GM23338 (cell line): ENCODE data around the gene LIFR. TPM values are rescaled to one million over a fixed set of nuclear protein-coding genes. Genes with fewer than 3 reads are reported as not detected.

ENCODE experiments used
- ATAC-seq: fragments of 200-7000 bp; cut with Tn5 transposase; 3 replicates; pipeline ENCODE4 v1.9.1; 2020
- DNase-seq: peaks from one replicate; pipeline ENCODE4 v3.0.0-alpha.2; 2015; ENCODE audit warnings: low spot score
- H2AFZ ChIP-seq: fragments of 200-600 bp; sonication (generic); 2 replicates; pipeline ENCODE4 v1.8.0; 2016; ENCODE audit warnings: antibody characterized with exemption, mild to moderate bottlenecking, moderate library complexity
- H3F3A ChIP-seq: fragments of 200-600 bp; sonication (generic); replicated peaks from 2 replicates; pipeline ENCODE4 v1.8.0; 2017; ENCODE audit warnings: antibody characterized with exemption, mixed run types, low read depth
- H3K27ac ChIP-seq: fragments of 200-600 bp; sonication (generic); 2 replicates; pipeline ENCODE4 v1.6.1; 2016; ENCODE audit warnings: low read depth
- H3K27me3 ChIP-seq: fragments of 200-600 bp; sonication (generic); 2 replicates; pipeline ENCODE4 v1.8.0; 2016; ENCODE audit warnings: mild to moderate bottlenecking, mixed run types, moderate library complexity; ENCODE audit not compliant: insufficient read depth
- H3K36me3 ChIP-seq: fragments of 200-600 bp; sonication (generic); 2 replicates; pipeline ENCODE4 v1.8.0; 2016; ENCODE audit warnings: mild to moderate bottlenecking; ENCODE audit not compliant: insufficient read depth
- H3K4me1 ChIP-seq: fragments of 200-600 bp; sonication (generic); 2 replicates; pipeline ENCODE4 v1.8.0; 2016; ENCODE audit warnings: mild to moderate bottlenecking, moderate library complexity; ENCODE audit not compliant: insufficient read depth
- H3K4me2 ChIP-seq: fragments of 200-600 bp; sonication (generic); 2 replicates; pipeline ENCODE4 v1.7.1; 2017; ENCODE audit warnings: mixed run types
- H3K4me3 ChIP-seq: fragments of 200-600 bp; sonication (generic); 2 replicates; pipeline ENCODE4 v1.6.1; 2016; ENCODE audit warnings: mixed run types
- H3K79me2 ChIP-seq: fragments of 200-600 bp; sonication (generic); replicated peaks from 2 replicates; pipeline ENCODE4 v1.8.0; 2017; ENCODE audit warnings: mild to moderate bottlenecking; ENCODE audit not compliant: insufficient read depth
- H3K9me2 ChIP-seq: fragments of 200-600 bp; sonication (generic); 2 replicates; pipeline ENCODE4 v1.8.0; 2017; ENCODE audit not compliant: insufficient read depth
- H4K20me1 ChIP-seq: fragments of 200-600 bp; sonication (generic); replicated peaks from 2 replicates; pipeline ENCODE4 v1.8.0; 2017; ENCODE audit warnings: mild to moderate bottlenecking; ENCODE audit not compliant: insufficient read depth
- H3K27ac Mint-ChIP-seq: 2 replicates; pipeline ENCODE4 v1.8.0; 2020; ENCODE audit warnings: inconsistent platforms, mild to moderate bottlenecking, moderate library complexity, mixed read lengths
- H3K27me3 Mint-ChIP-seq: 3 replicates; pipeline ENCODE4 v1.8.0; 2022; ENCODE audit warnings: low read depth, mild to moderate bottlenecking, moderate library complexity, mixed read lengths, inconsistent platforms; ENCODE audit not compliant: insufficient read depth, poor library complexity
- H3K36me3 Mint-ChIP-seq: 3 replicates; pipeline ENCODE4 v1.8.0; 2021; ENCODE audit warnings: low read depth, mild to moderate bottlenecking, inconsistent platforms, moderate library complexity, mixed read lengths
- H3K4me1 Mint-ChIP-seq: 3 replicates; pipeline ENCODE4 v1.8.0; 2020; ENCODE audit warnings: mild to moderate bottlenecking, inconsistent platforms, mixed read lengths
- H3K4me3 Mint-ChIP-seq: 3 replicates; pipeline ENCODE4 v1.8.0; 2021; ENCODE audit warnings: moderate library complexity, mild to moderate bottlenecking, inconsistent platforms, mixed read lengths
- H3K9me3 Mint-ChIP-seq: 3 replicates; pipeline ENCODE4 v1.8.0; 2020; ENCODE audit warnings: moderate library complexity, mild to moderate bottlenecking, inconsistent platforms, mixed read lengths
- CREB1 ChIP-seq: fragments of 250-450 bp; sonication (Bioruptor Pico); IDR thresholded peaks from 2 replicates; pipeline ENCODE4 v1.5.0; 2020; ENCODE audit warnings: low read depth, mild to moderate bottlenecking, moderate library complexity
- EZH2 ChIP-seq: fragments of 200-600 bp; sonication (generic); IDR thresholded peaks from one replicate; pipeline ENCODE4 v1.8.0; 2017; ENCODE audit warnings: antibody characterized with exemption, mild to moderate bottlenecking, low read depth; ENCODE audit not compliant: unreplicated experiment
- JUNB ChIP-seq: IDR thresholded peaks from one replicate; pipeline ENCODE4 v1.6.1; 2016; ENCODE audit warnings: antibody characterized with exemption; ENCODE audit not compliant: unreplicated experiment
- NANOG ChIP-seq: IDR thresholded peaks from 2 replicates; pipeline ENCODE4 v1.6.1; 2016; ENCODE audit warnings: antibody characterized with exemption, borderline replicate concordance
- STAT1 ChIP-seq: IDR thresholded peaks from one replicate; pipeline ENCODE4 v1.6.1; 2016; ENCODE audit warnings: antibody characterized with exemption; ENCODE audit not compliant: unreplicated experiment
- ZNF114 ChIP-seq: fragments of 250-450 bp; sonication (Bioruptor Pico); IDR thresholded peaks from 2 replicates; pipeline ENCODE4 v1.5.0; 2020; ENCODE audit warnings: mild to moderate bottlenecking, moderate library complexity
- polyA plus RNA-seq: library from polyadenylated mRNA; unstranded; fragments of >200 nt; fragmentation: Nextera tagmentation; extraction: Ambion mirVana; gene quantifications from 2 replicates; pipeline ENCODE4 v1.2.1, GENCODE V29; 2016
- total RNA-seq: library from RNA; depleted of rRNA; stranded (reverse); fragments of >200 nt; shearing (Covaris generic); gene quantifications from 2 replicates; pipeline ENCODE4 v1.2.3, GENCODE V29; 2014
- TF ChIP-seq, protein P1 (sequence below), 2 experiments: fragments of 200-600 bp in 1 of 2; sonication (generic) in 1 of 2; conservative IDR thresholded peaks; 2 replicates each; pipeline versions ENCODE4 v1.5.1 to v1.6.1; 2016 to 2017; ENCODE audit warnings: antibody characterized with exemption in 2 of 2, low read depth in 2 of 2, mild to moderate bottlenecking in 2 of 2, moderate library complexity in 1 of 2
- TF ChIP-seq, protein P2 (sequence below): IDR thresholded peaks from 2 replicates; pipeline ENCODE4 v1.6.1; 2016; ENCODE audit warnings: antibody characterized with exemption

The LIFR gene
- total and polyA plus RNA-seq, 2 experiments from 2014 or later: 11.0 to 25.2 TPM

DNA sequence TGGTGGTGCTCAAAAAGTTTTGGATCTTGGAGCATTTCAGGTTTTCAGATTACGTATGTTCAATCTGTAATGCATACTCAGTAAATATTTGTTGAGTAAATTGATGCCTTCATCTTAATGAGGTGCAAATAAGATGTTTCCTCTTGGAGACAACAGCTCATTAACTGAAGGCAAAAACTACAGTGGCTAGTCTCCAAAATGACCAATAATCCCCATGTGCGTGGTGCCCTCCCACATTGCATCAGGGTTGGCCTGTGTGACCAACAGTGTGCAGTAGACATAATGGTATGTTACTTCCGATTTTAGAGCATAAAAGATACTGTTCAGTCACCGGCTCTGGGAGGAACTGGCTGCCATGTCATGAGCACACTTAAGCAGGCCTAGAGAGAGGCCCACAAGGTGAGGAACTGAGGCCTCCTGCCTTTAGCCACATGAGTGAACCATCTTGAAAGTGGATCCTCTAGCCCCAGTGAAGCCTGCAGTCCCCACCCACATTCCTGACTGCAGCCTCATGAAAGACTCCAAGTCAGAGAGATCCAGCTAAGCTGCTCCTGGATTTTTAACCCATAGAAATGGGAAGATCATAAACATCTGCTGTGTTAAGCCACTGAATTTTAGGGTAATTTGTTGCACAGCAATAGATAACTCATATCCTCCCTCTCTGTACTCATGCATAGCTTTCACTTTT is 55.7 kb downstream of the LIFR start:
- H3K4me3 Mint-ChIP-seq: no peak overlapping the region
- no peaks in the 10 kb centered on the region for H3K27me3 Mint-ChIP-seq
- TF ChIP-seq, protein P1, sequence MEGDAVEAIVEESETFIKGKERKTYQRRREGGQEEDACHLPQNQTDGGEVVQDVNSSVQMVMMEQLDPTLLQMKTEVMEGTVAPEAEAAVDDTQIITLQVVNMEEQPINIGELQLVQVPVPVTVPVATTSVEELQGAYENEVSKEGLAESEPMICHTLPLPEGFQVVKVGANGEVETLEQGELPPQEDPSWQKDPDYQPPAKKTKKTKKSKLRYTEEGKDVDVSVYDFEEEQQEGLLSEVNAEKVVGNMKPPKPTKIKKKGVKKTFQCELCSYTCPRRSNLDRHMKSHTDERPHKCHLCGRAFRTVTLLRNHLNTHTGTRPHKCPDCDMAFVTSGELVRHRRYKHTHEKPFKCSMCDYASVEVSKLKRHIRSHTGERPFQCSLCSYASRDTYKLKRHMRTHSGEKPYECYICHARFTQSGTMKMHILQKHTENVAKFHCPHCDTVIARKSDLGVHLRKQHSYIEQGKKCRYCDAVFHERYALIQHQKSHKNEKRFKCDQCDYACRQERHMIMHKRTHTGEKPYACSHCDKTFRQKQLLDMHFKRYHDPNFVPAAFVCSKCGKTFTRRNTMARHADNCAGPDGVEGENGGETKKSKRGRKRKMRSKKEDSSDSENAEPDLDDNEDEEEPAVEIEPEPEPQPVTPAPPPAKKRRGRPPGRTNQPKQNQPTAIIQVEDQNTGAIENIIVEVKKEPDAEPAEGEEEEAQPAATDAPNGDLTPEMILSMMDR (conservative IDR thresholded peaks at IDR 0.05; ENCODE audit: low read depth in 2 of 2): no peak
- TF ChIP-seq EZH2: no peak
- ATAC-seq (peak; percentile 54), DNase-seq (no peak)
- no peaks in the 10 kb centered on the region for H3K4me1 ChIP-seq
- no peak overlapping the region for H3K27ac Mint-ChIP-seq
- no peaks in the 10 kb centered on the region for H3K36me3 Mint-ChIP-seq
- H3K79me2 ChIP-seq: no peaks in the 10 kb centered on the region
- H3K27ac ChIP-seq: no peak overlapping the region
- no peaks in the 10 kb centered on the region for H4K20me1 ChIP-seq
- no peaks in the 10 kb centered on the region for H3K9me2 ChIP-seq
- H2AFZ ChIP-seq: no peak overlapping the region
- no peak overlapping the region for H3K4me2 ChIP-seq
- no peaks in the 10 kb centered on the region for H3K9me3 Mint-ChIP-seq
- no peaks in the 10 kb centered on the region for H3K27me3 ChIP-seq
- H3F3A ChIP-seq: no peaks in the 10 kb centered on the region
- H3K4me3 ChIP-seq: no peak overlapping the region
- H3K36me3 ChIP-seq: no peaks in the 10 kb centered on the region
- peaks cover 9% of the 10 kb centered on the region; the same call in 1 of the 3 replicates for H3K4me1 Mint-ChIP-seq

DNA sequence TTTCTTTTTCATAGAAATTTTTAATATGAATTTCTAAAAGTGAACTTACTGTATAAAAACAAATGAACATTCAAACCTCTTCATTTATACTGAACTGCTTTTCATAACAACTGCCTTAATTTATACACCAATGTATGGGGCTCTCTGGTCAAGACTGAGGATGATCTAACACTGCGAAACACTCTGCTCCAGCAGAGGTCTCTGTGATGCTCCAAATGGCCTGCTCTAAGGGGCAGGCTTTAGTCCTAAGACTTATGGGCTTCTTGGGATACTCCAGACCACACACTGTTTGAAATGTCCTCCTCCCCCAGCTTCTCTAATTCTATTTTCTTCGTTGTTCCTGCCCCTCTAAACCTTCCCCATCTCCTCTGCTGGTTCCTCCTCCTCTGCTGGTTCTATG is 58.5 kb downstream of the LIFR start:
- H3K9me3 Mint-ChIP-seq: no peaks in the 10 kb centered on the region
- Histone ChIP-seq H3K36me3 (no peaks in the 10 kb centered on the region), H3K4me3 (no peak overlapping the region), H3K9me2 (no peaks in the 10 kb centered on the region), H3K79me2 (no peaks in the 10 kb centered on the region), H3K27me3 (no peaks in the 10 kb centered on the region), H2AFZ (no peak overlapping the region), H3K4me1 (no peaks in the 10 kb centered on the region), H4K20me1 (no peaks in the 10 kb centered on the region; the same call in 1 of the 2 replicates), H3F3A (no peaks in the 10 kb centered on the region), H3K27ac (no peak overlapping the region), H3K4me2 (no peak overlapping the region)
- no peaks in the 10 kb centered on the region for H3K27me3 Mint-ChIP-seq
- ATAC-seq (peak; percentile 86), DNase-seq (peak; percentile 15)
- TF ChIP-seq STAT1 (no peak), JUNB (no peak)
- TF ChIP-seq, protein P1 (conservative IDR thresholded peaks at IDR 0.05; ENCODE audit: low read depth in 2 of 2): peak in 1 of 2 experiments; percentile 61; a peak in 3 of 4 replicates
- H3K27ac Mint-ChIP-seq: no peak overlapping the region
- H3K4me3 Mint-ChIP-seq: no peak overlapping the region
- H3K4me1 Mint-ChIP-seq: peaks cover 9% of the 10 kb centered on the region; the same call in 1 of the 3 replicates
- H3K36me3 Mint-ChIP-seq: no peaks in the 10 kb centered on the region

DNA sequence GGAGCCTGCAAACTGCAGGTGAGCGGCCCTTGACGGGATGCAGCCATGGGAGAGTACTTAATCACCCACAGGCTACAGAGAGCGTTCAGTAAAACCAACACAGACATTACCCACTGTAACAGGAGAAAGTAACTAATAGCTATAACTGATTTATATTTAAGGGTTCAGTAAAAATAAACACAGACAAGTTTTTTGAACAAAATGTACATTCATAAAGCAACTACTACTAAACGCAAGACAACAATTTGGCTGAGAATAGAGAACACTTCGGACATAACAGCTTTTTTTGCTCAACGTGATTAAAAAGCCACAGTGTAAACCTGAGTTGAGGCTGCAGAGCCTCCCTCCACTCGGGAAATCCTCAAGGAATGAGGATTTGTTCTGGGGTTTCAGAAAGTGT is 61.7 kb downstream of the LIFR start:
- H3K27ac Mint-ChIP-seq: no peak overlapping the region
- H3K4me3 Mint-ChIP-seq: no peak overlapping the region
- no peak overlapping the region for H3K4me2 ChIP-seq
- H3K36me3 Mint-ChIP-seq: no peaks in the 10 kb centered on the region; the same call in 2 of the 3 replicates
- peaks cover 2% of the 10 kb centered on the region; the same call in 1 of the 3 replicates for H3K4me1 Mint-ChIP-seq
- no peaks in the 10 kb centered on the region for H3K4me1 ChIP-seq
- no peak for DNase-seq
- ATAC-seq: no peak
- no peaks in the 10 kb centered on the region for H3K27me3 ChIP-seq
- H4K20me1 ChIP-seq: no peaks in the 10 kb centered on the region; the same call in 1 of the 2 replicates
- H3K36me3 ChIP-seq: no peaks in the 10 kb centered on the region
- no peak overlapping the region for H3K27ac ChIP-seq
- H3K9me2 ChIP-seq: no peaks in the 10 kb centered on the region
- no peaks in the 10 kb centered on the region for H3K27me3 Mint-ChIP-seq
- no peaks in the 10 kb centered on the region for H3F3A ChIP-seq
- no peak overlapping the region for H3K4me3 ChIP-seq
- H3K79me2 ChIP-seq: no peaks in the 10 kb centered on the region
- H2AFZ ChIP-seq: no peak overlapping the region
- H3K9me3 Mint-ChIP-seq: no peaks in the 10 kb centered on the region
- TF ChIP-seq, protein P2, sequence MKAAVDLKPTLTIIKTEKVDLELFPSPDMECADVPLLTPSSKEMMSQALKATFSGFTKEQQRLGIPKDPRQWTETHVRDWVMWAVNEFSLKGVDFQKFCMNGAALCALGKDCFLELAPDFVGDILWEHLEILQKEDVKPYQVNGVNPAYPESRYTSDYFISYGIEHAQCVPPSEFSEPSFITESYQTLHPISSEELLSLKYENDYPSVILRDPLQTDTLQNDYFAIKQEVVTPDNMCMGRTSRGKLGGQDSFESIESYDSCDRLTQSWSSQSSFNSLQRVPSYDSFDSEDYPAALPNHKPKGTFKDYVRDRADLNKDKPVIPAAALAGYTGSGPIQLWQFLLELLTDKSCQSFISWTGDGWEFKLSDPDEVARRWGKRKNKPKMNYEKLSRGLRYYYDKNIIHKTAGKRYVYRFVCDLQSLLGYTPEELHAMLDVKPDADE: no peak
- TF ChIP-seq CREB1 (CRISPR knock-in tag) (no peak), NANOG (no peak), ZNF114 (CRISPR knock-in tag) (no peak), EZH2 (no peak)
- TF ChIP-seq, protein P1 (conservative IDR thresholded peaks at IDR 0.05; ENCODE audit: low read depth in 2 of 2): no peak
